Endothelial cell of umbilical vein (primary cell): ENCODE measurements around the gene ITGA8. TPM values are rescaled to one million over a fixed set of nuclear protein-coding genes. Genes with fewer than 3 reads are reported as not detected.

Source experiments
- BruUV-seq: library from RNA; stranded (reverse); fragments of 400-500 nt; replicated peaks from 2 replicates; lab custom pipeline; 2021; lab: Mats Ljungman, UMichigan
- CTCF ChIA-PET: fragments of 300-600, 350-600 bp; sonication (Branson Sonifier 250); formaldehyde crosslinking; loops from one replicate; lab custom pipeline; 2021; ENCODE audit warnings: antibody characterized with exemption, inconsistent platforms; lab: Charles Lee
- POLR2A ChIA-PET: fragments of 300-600, 350-600 bp; sonication (Branson Sonifier 250); formaldehyde crosslinking; loops from one replicate; lab custom pipeline; 2021; ENCODE audit warnings: antibody characterized with exemption, inconsistent platforms; lab: Charles Lee
- DNase-seq: peaks from one replicate; pipeline ENCODE4 v3.0.0-alpha.2; 2011; ENCODE audit warnings: low read depth, low spot score
- FAIRE-seq: peaks from 2 replicates; lab custom pipeline; 2011; peaks lifted over from hg19 to GRCh38; lab: Jason Lieb, UNC
- H2AFZ ChIP-seq: 2 replicates; pipeline ENCODE4 v1.6.0; 2012; ENCODE audit warnings: low read depth, low read length, control low read depth, inconsistent platforms
- H3K27ac ChIP-seq: 2 replicates; pipeline ENCODE4 v1.5.1; 2011; ENCODE audit warnings: low read depth, mild to moderate bottlenecking, control low read depth, low read length, moderate library complexity; ENCODE audit not compliant: insufficient read depth
- H3K27me3 ChIP-seq, 2 experiments: 2 replicates each; pipeline versions ENCODE4 v1.6.0 to v1.6.1; 2011; ENCODE audit warnings: low read length in 2 of 2, mixed read lengths in 1 of 2; ENCODE audit not compliant: control insufficient read depth in 2 of 2, insufficient read depth in 2 of 2
- H3K36me3 ChIP-seq, 2 experiments: 2 replicates in 1 of 2; 3 replicates in 1 of 2; pipeline ENCODE4 v1.5.1; 2011; ENCODE audit warnings: low read length in 2 of 2, mild to moderate bottlenecking in 1 of 2, moderate library complexity in 1 of 2; ENCODE audit not compliant: control insufficient read depth in 2 of 2, insufficient read depth in 2 of 2; ENCODE audit errors: extremely low read depth in 1 of 2
- H3K4me1 ChIP-seq: 3 replicates; pipeline ENCODE4 v1.5.1; 2011; ENCODE audit warnings: mild to moderate bottlenecking, low read length; ENCODE audit not compliant: control insufficient read depth, insufficient read depth; ENCODE audit errors: extremely low read depth
- H3K4me2 ChIP-seq: 2 replicates; pipeline ENCODE4 v1.6.1; 2011; ENCODE audit warnings: low read length, control low read depth, mixed read lengths; ENCODE audit not compliant: insufficient read depth
- H3K4me3 ChIP-seq, 3 experiments: fragments of 200-600 bp in 1 of 3; sonication (generic), shearing (Covaris generic) in 1 of 3; replicated peaks in 1 of 3; 2 replicates each; pipeline ENCODE4 v1.5.1; 2011 to 2016; ENCODE audit warnings: control low read depth in 3 of 3, low read length in 3 of 3, mild to moderate bottlenecking in 2 of 3, inconsistent platforms in 1 of 3, low read depth in 1 of 3, moderate library complexity in 1 of 3; ENCODE audit not compliant: insufficient read depth in 1 of 3
- H3K79me2 ChIP-seq: 2 replicates; pipeline ENCODE4 v1.6.0; 2012; ENCODE audit warnings: low read length, inconsistent platforms; ENCODE audit not compliant: control insufficient read depth, insufficient read depth
- H3K9ac ChIP-seq: replicated peaks from 2 replicates; pipeline ENCODE3; 2011; ENCODE audit warnings: low read length, control low read depth; ENCODE audit not compliant: insufficient read depth; ENCODE audit errors: extremely low read depth
- H3K9me1 ChIP-seq: replicated peaks from 3 replicates; pipeline ENCODE4 v1.6.0; 2011; ENCODE audit warnings: mild to moderate bottlenecking, low read length; ENCODE audit not compliant: control insufficient read depth, insufficient read depth; ENCODE audit errors: extremely low read depth
- H3K9me3 ChIP-seq: replicated peaks from 2 replicates; pipeline ENCODE4 v1.5.1; 2012; ENCODE audit warnings: low read length, inconsistent platforms; ENCODE audit not compliant: control insufficient read depth, insufficient read depth
- H4K20me1 ChIP-seq: replicated peaks from 2 replicates; pipeline ENCODE3; 2011; ENCODE audit warnings: mild to moderate bottlenecking, low read length; ENCODE audit not compliant: control insufficient read depth, insufficient read depth; ENCODE audit errors: extremely low read depth
- CTCF ChIP-seq, 2 donors: IDR thresholded peaks; 1 replicate in 1 of 2; 2 replicates in 1 of 2; pipeline ENCODE4 v1.5.1; 2011; ENCODE audit warnings: low read length in 2 of 2, mild to moderate bottlenecking in 2 of 2, moderate library complexity in 2 of 2, control low read depth in 1 of 2, inconsistent platforms in 1 of 2, low read depth in 1 of 2; ENCODE audit not compliant: insufficient read depth in 1 of 2; ENCODE audit errors: extremely low read depth in 1 of 2
- EZH2 ChIP-seq: IDR thresholded peaks from 2 replicates; pipeline ENCODE4 v1.6.1; 2012; ENCODE audit warnings: borderline replicate concordance, low read depth, mild to moderate bottlenecking, moderate library complexity, low read length, inconsistent platforms; ENCODE audit not compliant: severe bottlenecking
- FOS ChIP-seq: IDR thresholded peaks from 2 replicates; pipeline ENCODE4 v1.6.1; 2011; ENCODE audit warnings: mild to moderate bottlenecking, low read length, moderate library complexity, borderline replicate concordance; ENCODE audit not compliant: insufficient read depth
- GATA2 ChIP-seq: IDR thresholded peaks from 2 replicates; pipeline ENCODE4 v1.7.0; 2011; ENCODE audit warnings: low read depth, mild to moderate bottlenecking, moderate library complexity, mixed read lengths, low read length; ENCODE audit not compliant: insufficient read length, insufficient read depth
- JUN ChIP-seq: IDR thresholded peaks from 2 replicates; pipeline ENCODE4 v1.6.1; 2011; ENCODE audit warnings: borderline replicate concordance, low read depth; ENCODE audit not compliant: insufficient read length, insufficient read depth
- MAX ChIP-seq: IDR thresholded peaks from 2 replicates; pipeline ENCODE4 v1.6.1; 2011; ENCODE audit not compliant: insufficient read depth, insufficient read length
- MYC ChIP-seq: IDR thresholded peaks from one replicate; pipeline ENCODE4 v1.6.1; 2011; ENCODE audit warnings: mild to moderate bottlenecking, low read depth, low read length
- POLR2A ChIP-seq: IDR thresholded peaks from 2 replicates; pipeline ENCODE4 v1.6.1; 2012; ENCODE audit warnings: low read depth, mild to moderate bottlenecking, control low read depth, low read length
- POLR2AphosphoS5 ChIP-seq: IDR thresholded peaks from 2 replicates; pipeline ENCODE4 v1.6.1; 2012; ENCODE audit warnings: low read depth, mild to moderate bottlenecking, control low read depth, low read length, moderate library complexity; ENCODE audit not compliant: insufficient read depth
- dilution Hi-C: fragments of 300-500 bp; cut with MboI; formaldehyde crosslinking; loops from one replicate; pipeline ENCODE4 v1.15.0; 2019; ENCODE audit warnings: low sequenced_read_pairs; ENCODE audit not compliant: extremely low pct_ligation_motif_present
- intact Hi-C: fragments of 100-400 bp; cut with micrococcal nuclease; formaldehyde crosslinking; loops from one replicate; pipeline ENCODE4 v1.10.0; 2022
- polyA plus RNA-seq, 4 experiments: library from polyadenylated mRNA; depleted of rRNA in 3 of 4; stranded (reverse) in 3 of 4; unstranded in 1 of 4; fragments of >200 nt; gene quantifications; 2 replicates each; pipeline versions ENCODE4 v1.2.1 to v1.2.3, GENCODE V29; 2011 to 2012; ENCODE audit warnings: missing spikeins in 1 of 4
- total RNA-seq: library from RNA; stranded (reverse); gene quantifications from 2 replicates; pipeline ENCODE4 v1.2.3, GENCODE V29; 2021

ITGA8 gene
- total and polyA plus RNA-seq, 2 donors (not counting 3 experiments of a cell fraction or from before 2014, with no cell fraction given), result 0.04 to 0.40 TPM

GRCh38 chr10:15588151-15588550, 131.6 kb downstream of the ITGA8 start:
- H3K4me2 ChIP-seq, result no peak overlapping the region
- no peaks in the 10 kb centered on the region for H3K9me1 ChIP-seq
- no peak overlapping the region for H2AFZ ChIP-seq
- H3K4me1 ChIP-seq, result peaks cover 9% of the 10 kb centered on the region
- no peak overlapping the region for H3K9ac ChIP-seq
- ChIA-PET POLR2A (no interaction called here), CTCF (interaction anchor here (0.5 to 2.3 kb wide), 6 partner anchors 9 to 138 kb away, joined by 3 to 11 read pairs (median 6); partner anchors contain the start of gene ITGA8)
- H3K36me3 ChIP-seq, result no peaks in the 10 kb centered on the region
- no peak for TF ChIP-seq CTCF (IDR thresholded peaks at IDR 0.05; ENCODE audit: extremely low read depth in 1 of 2, insufficient read depth in 1 of 2, low read depth in 1 of 2, low read length in 2 of 2)
- no peak for TF ChIP-seq MAX
- TF ChIP-seq EZH2, result no peak
- no peak for TF ChIP-seq FOS
- no peaks in the 10 kb centered on the region for H3K79me2 ChIP-seq
- H3K4me3 ChIP-seq, result no peak overlapping the region
- FAIRE-seq (no peak), DNase-seq (no peak)
- H4K20me1 ChIP-seq, result no peaks in the 10 kb centered on the region
- no peaks in the 10 kb centered on the region for H3K9me3 ChIP-seq
- dilution Hi-C loops, result no loop called here
- intact Hi-C loops, result no loop called here
- H3K27ac ChIP-seq, result no peak overlapping the region
- no peaks in the 10 kb centered on the region for H3K27me3 ChIP-seq
- no TSS peak for BruUV-seq

- H3K4me3 ChIP-seq, result no peak overlapping the region
- no peaks in the 10 kb centered on the region for H3K9me1 ChIP-seq
- intact Hi-C loops, result no loop called here
- H3K27me3 ChIP-seq, result no peaks in the 10 kb centered on the region
- H4K20me1 ChIP-seq, result no peaks in the 10 kb centered on the region
- POLR2A ChIA-PET, result no interaction called here
- no peak for FAIRE-seq
- CTCF ChIA-PET, result interaction anchor here (1.3 to 2.3 kb wide), 5 partner anchors 8 to 132 kb away, joined by 3 to 11 read pairs (median 8); partner anchors contain the start of gene ITGA8
- H3K4me1 ChIP-seq, result peaks cover 9% of the 10 kb centered on the region
- H3K36me3 ChIP-seq, result no peaks in the 10 kb centered on the region
- H2AFZ ChIP-seq, result no peak overlapping the region
- no peak for TF ChIP-seq MAX
- TF ChIP-seq CTCF (IDR thresholded peaks at IDR 0.05; ENCODE audit: extremely low read depth in 1 of 2, insufficient read depth in 1 of 2, low read depth in 1 of 2, low read length in 2 of 2), result no peak
- no peak for TF ChIP-seq JUN
- TF ChIP-seq FOS, result no peak
- no peak for TF ChIP-seq MYC
- TF ChIP-seq GATA2, result no peak
- TF ChIP-seq EZH2, result no peak
- TF ChIP-seq POLR2A, result no peak
- TF ChIP-seq POLR2AphosphoS5, result no peak
- H3K27ac ChIP-seq, result no peak overlapping the region
- H3K9me3 ChIP-seq, result no peaks in the 10 kb centered on the region
- DNase-seq, result no peak
- H3K79me2 ChIP-seq, result no peaks in the 10 kb centered on the region
- no peak overlapping the region for H3K4me2 ChIP-seq
- dilution Hi-C loops, result no loop called here
- H3K9ac ChIP-seq, result no peak overlapping the region
- no TSS peak for BruUV-seq
Measured at GRCh38 chr10:15587271-15587670, 132.5 kb downstream of the ITGA8 start.
